Vein endothelial cell (primary cell): ENCODE data around the gene SOBP. TPM values are rescaled to one million over a fixed set of nuclear protein-coding genes. Genes with fewer than 3 reads are reported as not detected.

ENCODE experiments used
- total RNA-seq: library from RNA; depleted of rRNA; stranded (reverse); fragments of >200 nt; gene quantifications from 2 replicates; pipeline ENCODE4 v1.2.3, GENCODE V29; 2012

The SOBP gene
- total RNA-seq, result 1.6 and 3.9 TPM in 2 replicates

GRCh38 chr6:107489636-107490565, at the start of gene SOBP:
SOBP (plus strand) TSS chr6:107490117; CDS start chr6:107490617, 500 bp downstream.

GRCh38 chr6:107459283-107460082, 30.4 kb upstream of the SOBP start, which contains the start of gene PDSS2:
PDSS2 (minus strand) TSS chr6:107459564; CDS start chr6:107459285, 279 bp downstream.

Other genes with a start within 250 kb of the SOBP start
- gene PDSS2, start 30.6 kb upstream of the SOBP start, total RNA-seq, result 6.1 and 8.2 TPM in 2 replicates